ENCODE results near the gene CHST11.
"Not testable (repeated sequence)": the region's sequence is repeated elsewhere in the genome, so short reads cannot be mapped to it uniquely, and the experiment has no call there.

The CHST11 gene

GRCh38 chr12:104741497-104742367 is 285.0 kb downstream of the CHST11 start:
- no peak for DNase-seq (ENCODE audit: low spot score)

DNA sequence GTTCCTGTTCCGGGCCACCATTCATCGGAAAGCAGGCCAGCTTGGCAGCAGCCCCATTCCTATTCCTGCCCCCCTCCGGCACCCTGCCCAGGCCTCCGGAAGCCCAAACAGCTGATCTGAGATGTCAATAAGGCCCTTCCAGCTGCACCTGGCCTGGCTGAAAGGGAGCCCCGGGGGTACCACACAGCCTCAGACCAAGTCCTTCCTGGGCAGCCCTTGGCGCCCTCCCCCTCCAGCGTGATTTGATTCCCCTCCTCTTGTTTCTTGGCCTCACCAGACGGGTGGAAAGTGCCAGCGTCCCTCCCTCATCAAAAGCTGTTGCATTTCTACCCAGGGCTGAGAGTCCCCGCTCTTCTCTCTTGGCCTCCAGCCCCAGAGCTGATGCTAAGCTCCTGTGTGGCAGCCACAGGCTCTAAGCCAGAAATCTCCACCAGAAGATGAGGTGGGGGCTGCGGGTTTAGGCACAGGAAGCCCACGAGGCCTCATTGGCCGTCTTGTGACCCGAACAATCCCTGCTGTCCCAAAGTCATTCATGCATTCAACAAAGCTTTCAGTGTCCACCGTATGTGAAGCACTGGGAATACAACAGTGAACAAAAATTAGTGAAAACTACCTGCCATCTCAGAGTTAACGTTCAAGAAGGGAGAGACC is 285.9 kb downstream of the CHST11 start:
- no peak for DNase-seq (ENCODE audit: low spot score)

- no peak for DNase-seq (ENCODE audit: low spot score)
Measured at GRCh38 chr12:104743202-104743580, 286.4 kb downstream of the CHST11 start.

DNA sequence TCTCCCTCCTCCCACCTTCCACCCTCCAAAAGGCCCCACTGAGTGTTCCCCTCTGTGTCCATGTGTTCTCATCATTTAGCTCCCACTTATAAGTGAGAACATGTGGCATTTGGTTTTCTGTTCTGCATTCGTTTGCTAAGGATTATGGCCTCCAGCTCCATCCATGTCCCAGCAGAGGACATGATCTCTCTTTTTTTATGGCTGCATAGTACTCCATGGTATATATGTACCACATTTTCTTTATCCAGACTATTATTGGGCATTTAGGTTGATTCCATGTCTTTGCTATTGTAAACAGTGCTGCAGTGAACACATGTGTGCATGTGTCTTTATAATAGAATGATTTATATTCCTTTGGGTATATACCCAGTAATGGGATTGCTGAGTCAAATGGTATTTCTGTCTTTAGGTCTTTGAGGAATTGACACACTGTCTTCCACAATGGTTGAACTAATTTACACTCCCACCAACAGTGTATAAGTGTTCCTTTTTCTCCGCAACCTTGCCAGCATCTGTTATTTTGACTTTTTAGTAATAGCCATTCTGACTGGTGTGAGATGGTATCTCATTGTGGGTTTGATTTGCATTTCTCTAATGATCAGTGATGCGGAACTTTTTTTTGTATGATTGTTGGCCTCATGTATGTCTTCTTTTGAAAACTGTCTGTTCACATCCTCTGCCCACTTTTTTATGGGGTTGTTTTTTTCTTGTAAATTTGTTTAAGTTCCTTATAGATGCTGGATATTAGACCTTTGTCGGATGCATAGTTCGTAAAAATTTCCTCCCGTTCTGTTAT is 287.2 kb downstream of the CHST11 start:
- not testable (repeated sequence) for DNase-seq (ENCODE audit: low spot score)

DNA sequence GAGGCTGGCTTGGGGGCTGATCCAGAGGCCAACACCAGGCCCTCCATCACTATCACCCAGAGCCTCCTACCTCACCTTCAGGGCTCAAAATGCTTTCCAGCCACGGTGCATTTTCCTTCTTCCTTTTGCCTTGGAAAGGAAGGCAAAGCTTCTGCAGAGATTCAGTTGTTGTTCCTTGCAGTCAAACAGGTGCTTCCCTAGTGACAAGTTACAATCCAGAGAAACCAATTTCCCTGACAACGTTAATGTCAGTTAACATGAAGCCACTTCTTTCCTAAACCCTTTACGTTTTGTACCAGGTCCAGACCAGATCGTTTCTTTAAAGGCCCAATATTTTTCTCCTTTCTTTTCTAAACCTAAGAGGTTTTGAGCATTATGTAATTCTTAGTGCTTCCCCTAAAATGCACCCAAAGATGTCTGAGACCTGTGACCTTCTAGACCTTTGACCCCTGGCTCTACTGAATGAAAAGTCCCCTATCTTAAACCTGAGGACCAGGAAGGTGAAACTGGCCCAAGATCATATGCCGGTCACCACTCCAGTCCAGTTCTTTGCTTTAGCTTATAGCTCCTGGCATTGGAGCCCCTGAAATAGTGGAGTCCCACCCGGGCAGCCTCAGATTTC is 289.8 kb downstream of the CHST11 start:
- DNase-seq (ENCODE audit: low spot score) = no peak

- DNase-seq (ENCODE audit: low spot score) = no peak
Measured at GRCh38 chr12:104747330-104747729, 290.6 kb downstream of the CHST11 start.

- DNase-seq (ENCODE audit: low spot score) = no peak
Measured at GRCh38 chr12:104747955-104748354, 291.2 kb downstream of the CHST11 start.

GRCh38 chr12:104748356-104748755 is 291.6 kb downstream of the CHST11 start:
- no peak for DNase-seq (ENCODE audit: low spot score)

DNA sequence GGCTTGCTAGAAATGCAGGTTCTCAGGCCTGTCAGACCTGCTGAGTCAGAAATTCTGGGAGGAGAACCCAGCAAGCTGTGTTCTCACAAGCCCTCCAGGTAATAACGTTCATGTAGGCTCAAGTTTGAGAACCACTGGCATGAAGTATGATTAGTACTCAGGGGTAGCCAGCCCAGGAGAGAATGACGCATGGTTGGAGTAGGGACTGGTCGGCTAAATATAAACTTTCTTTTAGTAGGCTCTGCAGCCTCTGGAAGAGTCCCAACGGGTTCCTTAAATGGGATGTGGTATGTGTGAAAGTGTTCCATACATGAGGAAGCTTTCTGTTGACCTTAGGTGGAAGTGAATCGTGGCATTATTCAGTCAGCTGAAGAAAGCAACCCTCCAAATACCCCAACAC is 292.0 kb downstream of the CHST11 start:
- DNase-seq (ENCODE audit: low spot score) = peak; percentile 45

- no peak for DNase-seq (ENCODE audit: low spot score)
Measured at GRCh38 chr12:104749545-104749944, 292.8 kb downstream of the CHST11 start.

GRCh38 chr12:104750061-104750460 is 293.3 kb downstream of the CHST11 start:
- no peak for DNase-seq (ENCODE audit: low spot score)

- no peak for DNase-seq (ENCODE audit: low spot score)
Measured at GRCh38 chr12:104751120-104751519, 294.4 kb downstream of the CHST11 start.

DNA sequence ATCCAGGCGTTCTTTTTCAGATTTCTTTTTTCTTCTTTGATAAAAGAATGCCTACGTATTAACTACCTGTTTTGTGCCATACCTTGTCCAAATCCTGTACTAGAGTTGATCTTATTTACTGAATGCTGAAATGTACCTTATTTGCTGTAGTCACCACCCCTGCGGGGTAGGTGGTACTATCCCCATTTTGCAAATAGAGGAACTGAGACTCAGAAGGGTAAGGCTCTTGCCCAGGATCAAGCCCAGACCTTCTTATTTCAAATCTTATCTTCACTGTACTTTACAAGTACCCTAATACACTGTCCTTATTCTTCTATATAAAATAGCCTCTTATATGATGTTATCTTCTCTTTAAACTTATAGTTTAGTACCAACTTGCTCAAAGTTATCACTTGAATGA is 294.8 kb downstream of the CHST11 start:
- DNase-seq (ENCODE audit: low spot score) = no peak

- no peak for DNase-seq (ENCODE audit: low spot score)
Measured at GRCh38 chr12:104752016-104752415, 295.3 kb downstream of the CHST11 start.

DNA sequence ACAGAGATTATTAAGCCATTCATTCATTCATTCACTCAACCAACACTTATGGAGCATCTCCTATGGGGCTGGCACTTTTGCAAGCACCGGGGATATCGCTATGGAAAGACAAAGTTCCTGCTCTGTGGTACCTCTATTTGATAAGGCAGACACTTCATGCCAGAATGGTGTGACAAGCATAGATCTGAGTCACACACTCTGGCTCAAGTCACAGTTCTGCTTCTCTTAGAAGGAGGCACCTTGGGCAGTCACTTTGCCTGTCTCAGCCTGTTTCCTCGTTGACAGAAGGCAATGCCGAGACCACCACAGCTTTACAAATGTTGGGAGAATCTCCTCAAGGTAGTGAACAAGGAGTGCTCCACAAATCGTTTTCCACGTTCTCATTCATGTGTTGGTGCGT is 296.1 kb downstream of the CHST11 start:
- no peak for DNase-seq (ENCODE audit: low spot score)

GRCh38 chr12:104756901-104757300 is 300.2 kb downstream of the CHST11 start:
- no peak for DNase-seq (ENCODE audit: low spot score)

GRCh38 chr12:104758771-104759170 is 302.0 kb downstream of the CHST11 start:
- no peak for DNase-seq (ENCODE audit: low spot score)

GRCh38 chr12:104761091-104761490 is 304.3 kb downstream of the CHST11 start:
- DNase-seq (ENCODE audit: low spot score) = no peak

- no peak for DNase-seq (ENCODE audit: low spot score)
Measured at GRCh38 chr12:104761611-104762010, 304.9 kb downstream of the CHST11 start.

GRCh38 chr12:104763168-104763805 is 306.5 kb downstream of the CHST11 start:
- DNase-seq (ENCODE audit: low spot score) = no peak

DNA sequence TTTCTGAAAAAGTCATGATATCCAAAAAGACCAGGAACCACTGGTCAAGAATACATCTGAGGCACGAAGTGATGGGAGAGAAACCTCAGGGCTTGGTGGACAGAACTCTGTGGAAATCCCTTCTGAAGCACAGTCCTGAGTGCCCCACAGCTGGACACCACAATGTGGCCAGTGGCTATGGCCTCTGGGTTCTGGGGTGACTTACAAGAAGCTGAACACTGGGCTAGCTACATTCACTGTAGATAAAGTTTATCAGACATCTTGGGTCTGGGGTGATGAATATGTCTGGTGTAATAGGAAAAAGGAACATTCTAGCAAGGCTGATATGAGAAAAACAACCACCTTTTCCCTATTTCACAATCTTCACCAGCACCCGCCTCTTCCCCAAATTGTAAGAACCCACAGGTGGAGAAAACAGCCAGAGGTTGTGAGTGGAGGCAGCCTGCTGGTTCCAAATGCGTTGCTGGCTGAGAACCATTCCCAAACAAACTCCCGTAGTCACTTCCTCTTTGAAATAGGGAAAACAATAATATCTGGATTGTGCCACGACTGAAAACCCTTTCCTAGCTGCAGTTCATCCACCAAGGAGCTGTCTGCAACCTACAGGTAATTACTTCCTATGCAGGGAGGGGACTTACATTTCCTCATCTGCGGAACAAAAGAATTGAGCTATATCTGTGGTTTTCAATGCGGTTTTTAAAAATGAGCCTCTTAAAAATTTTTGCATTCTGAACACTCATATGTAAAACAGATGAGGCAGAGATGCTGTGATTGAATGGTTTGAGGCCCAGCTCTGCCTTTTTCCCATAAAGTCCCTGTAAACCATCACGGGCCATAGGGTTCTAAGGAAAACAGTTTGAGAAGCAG is 307.7 kb downstream of the CHST11 start:
- DNase-seq (ENCODE audit: low spot score) = no peak
